ENCODE data around the gene IL27RA. TPM values are rescaled to one million over a fixed set of nuclear protein-coding genes. Genes with fewer than 3 reads are reported as not detected.
A peak's percentile ranks its signal among the peaks of the same experiment; 100 is the strongest.

Gene IL27RA
- total RNA-seq, 5 donors from 2014 or later (not counting 1 experiment from before 2014, with no cell fraction given), result 44.2 to 82.4 (median 66.5) TPM

- Mint-ChIP-seq H3K27ac (no peak overlapping the region), H3K4me1 (peaks cover 14 to 21% (median 15%) of the 10 kb centered on the region in 3 donors), H3K9me3 (no peaks in the 10 kb centered on the region), H3K27me3 (peaks cover 19 to 33% of the 10 kb centered on the region in 2 donors), H3K4me3 (no peak overlapping the region), H3K36me3 (no peaks in the 10 kb centered on the region)
- WGBS (ENCODE audit: insufficient coverage), result 88% methylated on average over 4 of the region's 5 CpGs
- POLR2A ChIA-PET, result no interaction called here
- peaks cover 3 to 20% of the 10 kb centered on the region in 2 experiments for H3K4me1 ChIP-seq (ENCODE audit: control insufficient read depth in 1 of 2, extremely low read depth in 1 of 2, insufficient read depth in 2 of 2, low read length in 2 of 2)
- DNase-seq (no peak), ATAC-seq (replicated peaks in 1 of 4) (no peak)
- H3K36me3 ChIP-seq (ENCODE audit: control insufficient read depth in 2 of 2, extremely low read depth in 1 of 2, insufficient read depth in 1 of 2, low read length in 1 of 2), result no peaks in the 10 kb centered on the region
- H3K4me3 ChIP-seq (ENCODE audit: control insufficient read depth in 1 of 2, extremely low read depth in 1 of 2, low read length in 1 of 2), result no peak overlapping the region
- CTCF ChIA-PET, result interaction anchor here in 1 of 2 donors (0.5 kb wide), 1 partner anchor 15 kb away, joined by 6 read pairs; no protein-coding TSS in a partner anchor
- peaks cover 4 to 53% of the 10 kb centered on the region in 2 experiments for H3K27me3 ChIP-seq (replicated peaks in 1 of 2; ENCODE audit: control insufficient read depth in 2 of 2, extremely low read depth in 1 of 2, insufficient read depth in 2 of 2, low read length in 1 of 2)
- no peaks in the 10 kb centered on the region for H3K9me3 ChIP-seq
- H3K27ac ChIP-seq (ENCODE audit: low read length), result no peak overlapping the region
Measured at GRCh38 chr19:14062558-14062855, 30.9 kb downstream of the IL27RA start.

GRCh38 chr19:14063105-14063504 lies 31.5 kb downstream of the IL27RA start:
- Histone ChIP-seq H3K27me3 (replicated peaks in 1 of 2; ENCODE audit: control insufficient read depth in 2 of 2, extremely low read depth in 1 of 2, insufficient read depth in 2 of 2, low read length in 1 of 2) (peaks cover 2 to 47% of the 10 kb centered on the region in 2 experiments), H3K27ac (ENCODE audit: low read length) (no peak overlapping the region), H3K4me3 (ENCODE audit: control insufficient read depth in 1 of 2, extremely low read depth in 1 of 2, low read length in 1 of 2) (no peak overlapping the region), H3K9me3 (no peaks in the 10 kb centered on the region), H3K36me3 (ENCODE audit: control insufficient read depth in 2 of 2, extremely low read depth in 1 of 2, insufficient read depth in 1 of 2, low read length in 1 of 2) (no peaks in the 10 kb centered on the region), H3K4me1 (ENCODE audit: control insufficient read depth in 1 of 2, extremely low read depth in 1 of 2, insufficient read depth in 2 of 2, low read length in 2 of 2) (peaks cover 0 to 14% of the 10 kb centered on the region in 2 experiments)
- Mint-ChIP-seq H3K4me3 (no peak overlapping the region), H3K36me3 (no peaks in the 10 kb centered on the region), H3K4me1 (peaks cover 9 to 15% (median 9%) of the 10 kb centered on the region in 3 donors), H3K9me3 (no peaks in the 10 kb centered on the region), H3K27me3 (peaks cover 14 to 28% of the 10 kb centered on the region in 2 donors), H3K27ac (no peak overlapping the region)
- ATAC-seq (replicated peaks in 1 of 4) (no peak), DNase-seq (no peak)
- POLR2A ChIA-PET, result no interaction called here
- CTCF ChIA-PET, result no interaction called here
- whole genome bisulfite sequencing (ENCODE audit: insufficient coverage), result 100% methylated on average over 1 of the region's 7 CpGs

DNA sequence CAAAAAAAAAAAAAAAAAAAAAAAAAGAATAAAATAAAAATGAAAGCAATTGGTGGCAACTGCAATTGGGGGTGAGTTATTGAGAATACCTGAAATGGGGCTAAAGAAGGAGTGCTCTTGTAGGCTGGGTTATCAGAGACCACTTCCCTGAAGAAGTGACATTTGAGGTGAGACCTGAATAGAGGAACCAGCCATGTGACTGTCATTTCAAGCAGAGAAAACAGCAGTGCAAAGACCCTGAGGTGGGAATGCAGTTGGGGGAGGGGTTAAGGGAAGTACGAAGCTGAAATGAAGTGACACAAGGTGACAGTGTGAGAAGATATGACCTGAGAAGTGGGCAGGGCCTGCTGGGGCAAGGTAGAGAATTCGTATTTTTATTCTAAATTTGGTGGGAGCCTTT lies 34.6 kb downstream of the IL27RA start:
- WGBS (ENCODE audit: insufficient coverage), result 67% methylated on average over 1 of the region's 2 CpGs

DNA sequence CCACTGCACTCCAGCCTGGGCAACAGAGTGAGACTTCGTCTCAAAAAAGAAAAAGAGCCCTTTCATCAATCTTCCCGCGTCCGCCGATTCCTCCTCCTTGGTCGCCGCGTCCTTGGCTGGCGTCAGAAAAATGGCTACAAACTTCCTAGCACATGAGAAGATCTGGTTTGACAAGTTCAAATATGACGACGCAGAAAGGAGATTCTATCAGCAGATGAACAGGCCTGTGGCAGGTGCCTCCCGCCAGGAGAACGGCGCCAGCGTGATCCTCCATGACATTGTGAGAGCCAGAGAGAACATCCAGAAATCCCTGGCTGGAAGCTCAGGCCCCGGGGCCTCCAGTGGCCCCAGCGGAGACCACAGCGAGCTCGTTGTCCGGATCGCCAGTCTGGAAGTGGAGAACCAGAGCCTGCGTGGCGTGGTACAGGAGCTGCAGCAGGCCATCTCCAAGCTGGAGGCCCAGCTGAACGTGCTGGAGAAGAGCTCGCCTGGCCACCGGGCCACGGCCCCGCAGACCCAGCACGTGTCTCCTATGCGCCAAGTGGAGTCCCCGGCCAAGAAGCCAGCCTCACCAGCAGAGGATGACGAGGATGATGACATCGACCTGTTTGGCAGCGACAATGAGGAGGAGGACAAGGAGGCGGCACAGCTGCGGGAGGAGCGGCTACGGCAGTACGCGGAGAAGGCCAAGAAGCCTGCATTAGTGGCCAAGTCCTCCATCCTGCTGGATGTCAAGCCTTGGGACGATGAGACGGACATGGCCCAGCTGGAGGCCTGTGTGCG lies 38.9 kb downstream of the IL27RA start:
- peaks cover 0 to 22% of the 10 kb centered on the region in 2 experiments for H3K27me3 ChIP-seq (replicated peaks in 1 of 2; ENCODE audit: control insufficient read depth in 2 of 2, extremely low read depth in 1 of 2, insufficient read depth in 2 of 2, low read length in 1 of 2)
- ATAC-seq (replicated peaks in 1 of 4) (no peak), DNase-seq (no peak)
- Mint-ChIP-seq H3K27me3 (no peaks in the 10 kb centered on the region), H3K27ac (no peak overlapping the region), H3K36me3 (no peaks in the 10 kb centered on the region), H3K4me1 (peaks cover 9 to 22% (median 19%) of the 10 kb centered on the region in 3 donors), H3K4me3 (peak overlapping the region in 2 of 3 donors; percentile 13 to 77), H3K9me3 (no peaks in the 10 kb centered on the region)
- CTCF ChIA-PET, result interaction anchor here in 1 of 2 donors (1.2 to 1.3 kb wide), 2 partner anchors 12 to 66 kb away, joined by 3 read pairs; partner anchors contain the start of gene ASF1B
- H3K9me3 ChIP-seq, result no peaks in the 10 kb centered on the region
- no peaks in the 10 kb centered on the region for H3K36me3 ChIP-seq (ENCODE audit: control insufficient read depth in 2 of 2, extremely low read depth in 1 of 2, insufficient read depth in 1 of 2, low read length in 1 of 2)
- H3K4me3 ChIP-seq (ENCODE audit: control insufficient read depth in 1 of 2, extremely low read depth in 1 of 2, low read length in 1 of 2), result no peak overlapping the region
- POLR2A ChIA-PET, result no interaction called here
- WGBS (ENCODE audit: insufficient coverage), result 96% methylated on average over 39 of the region's 43 CpGs
- H3K27ac ChIP-seq (ENCODE audit: low read length), result no peak overlapping the region
- H3K4me1 ChIP-seq (ENCODE audit: control insufficient read depth in 1 of 2, extremely low read depth in 1 of 2, insufficient read depth in 2 of 2, low read length in 2 of 2), result peaks cover 17 to 36% of the 10 kb centered on the region in 2 experiments

More for the DNA sequence above, 34.6 kb downstream of the IL27RA start:
- ChIA-PET POLR2A (interaction anchor here in 1 of 2 donors (0.6 kb wide), 1 partner anchor 58 kb away, joined by 4 read pairs; no protein-coding TSS in a partner anchor), CTCF (interaction anchor here in 1 of 2 donors (0.6 kb wide), 1 partner anchor 200 kb away, joined by 11 read pairs; no protein-coding TSS in a partner anchor)
- Mint-ChIP-seq H3K9me3 (no peaks in the 10 kb centered on the region), H3K4me3 (no peak overlapping the region), H3K4me1 (peaks cover 0 to 2% (median 0%) of the 10 kb centered on the region in 3 donors), H3K27ac (no peak overlapping the region), H3K36me3 (no peaks in the 10 kb centered on the region), H3K27me3 (peaks cover 0 to 7% of the 10 kb centered on the region in 2 donors)
- Histone ChIP-seq H3K36me3 (ENCODE audit: control insufficient read depth in 2 of 2, extremely low read depth in 1 of 2, insufficient read depth in 1 of 2, low read length in 1 of 2) (no peaks in the 10 kb centered on the region), H3K27me3 (replicated peaks in 1 of 2; ENCODE audit: control insufficient read depth in 2 of 2, extremely low read depth in 1 of 2, insufficient read depth in 2 of 2, low read length in 1 of 2) (peaks cover 0 to 21% of the 10 kb centered on the region in 2 experiments), H3K9me3 (no peaks in the 10 kb centered on the region), H3K4me1 (ENCODE audit: control insufficient read depth in 1 of 2, extremely low read depth in 1 of 2, insufficient read depth in 2 of 2, low read length in 2 of 2) (no peaks in the 10 kb centered on the region), H3K4me3 (ENCODE audit: control insufficient read depth in 1 of 2, extremely low read depth in 1 of 2, low read length in 1 of 2) (no peak overlapping the region), H3K27ac (ENCODE audit: low read length) (no peak overlapping the region)
- DNase-seq (no peak), ATAC-seq (replicated peaks in 1 of 4) (peak in 1 of 4 experiments; percentile 14)

DNA sequence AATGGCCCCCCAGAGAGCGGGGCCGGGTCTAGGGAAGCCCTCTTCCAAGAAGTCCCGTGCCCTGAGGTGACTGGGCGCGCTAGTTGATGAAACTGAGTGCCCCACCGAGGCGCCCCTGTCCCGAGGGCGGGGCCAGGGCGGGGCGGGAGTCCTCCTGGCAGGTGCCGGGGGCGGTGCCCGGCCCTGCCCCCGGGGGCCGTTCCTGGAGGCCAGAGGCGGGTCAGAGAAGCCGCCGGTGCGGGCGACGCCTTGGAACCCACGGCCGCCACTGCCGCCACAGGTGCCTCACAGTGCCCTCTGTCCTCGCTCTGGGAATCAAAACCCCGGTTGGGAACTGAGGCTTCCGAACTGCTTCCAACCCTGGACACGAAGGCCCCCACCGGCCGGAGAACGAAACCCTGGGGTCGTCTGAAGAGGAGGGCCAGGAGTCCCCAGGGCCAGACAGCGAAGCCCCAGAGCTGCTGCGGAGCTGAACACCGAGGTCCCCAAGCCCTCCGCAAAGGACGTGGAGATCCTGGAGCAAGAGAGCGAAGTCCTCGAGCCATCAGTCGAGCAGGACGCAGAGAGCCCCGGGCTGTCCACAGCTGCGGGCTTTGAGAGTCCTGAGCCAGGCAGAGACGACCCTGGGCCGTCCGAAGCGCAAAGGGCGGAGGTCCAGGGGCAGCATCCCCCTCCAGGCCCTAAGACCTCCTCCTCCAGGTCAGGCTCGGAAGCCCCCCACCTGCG lies 41.1 kb downstream of the IL27RA start, which contains the start of gene MISP3:
TSS of gene MISP3 (plus strand) at position 252 of the 726 bp plus-strand sequence. CDS start 524 bp downstream, outside the sequence.
- Mint-ChIP-seq H3K36me3 (no peaks in the 10 kb centered on the region), H3K9me3 (no peaks in the 10 kb centered on the region), H3K27ac (peak within 1 kb of the TSS in 1 of 2 donors; percentile 86), H3K4me3 (peak within 1 kb of the TSS; percentile 88 to 97 (median 89)), H3K4me1 (peaks cover 9 to 22% (median 19%) of the 10 kb centered on the region in 3 donors), H3K27me3 (no peaks in the 10 kb centered on the region)
- DNase-seq (peak in 3 of 35 experiments; percentile 29 to 43 (median 37)), ATAC-seq (replicated peaks in 1 of 4) (peak; percentile 1 to 6 (median 2))
- ChIA-PET POLR2A (interaction anchor here (0.6 to 1.1 kb wide), 2 partner anchors 13 to 16 kb away, joined by 3 to 4 read pairs; no protein-coding TSS in a partner anchor), CTCF (interaction anchor here in 1 of 2 donors (0.8 kb wide), 2 partner anchors 14 to 195 kb away, joined by 3 read pairs; no protein-coding TSS in a partner anchor)
- peaks cover 17 to 38% of the 10 kb centered on the region in 2 experiments for H3K4me1 ChIP-seq (ENCODE audit: control insufficient read depth in 1 of 2, extremely low read depth in 1 of 2, insufficient read depth in 2 of 2, low read length in 2 of 2)
- WGBS (ENCODE audit: insufficient coverage), result under 1% methylated on average over 51 of the region's 51 CpGs
- H3K36me3 ChIP-seq (ENCODE audit: control insufficient read depth in 2 of 2, extremely low read depth in 1 of 2, insufficient read depth in 1 of 2, low read length in 1 of 2), result no peaks in the 10 kb centered on the region
- no peak within 1 kb of the TSS for H3K27ac ChIP-seq (ENCODE audit: low read length)
- peaks cover 0 to 19% of the 10 kb centered on the region in 2 experiments for H3K27me3 ChIP-seq (replicated peaks in 1 of 2; ENCODE audit: control insufficient read depth in 2 of 2, extremely low read depth in 1 of 2, insufficient read depth in 2 of 2, low read length in 1 of 2)
- no peaks in the 10 kb centered on the region for H3K9me3 ChIP-seq
- H3K4me3 ChIP-seq (ENCODE audit: control insufficient read depth in 1 of 2, extremely low read depth in 1 of 2, low read length in 1 of 2), result peak within 1 kb of the TSS; percentile 75 to 90
